SJCRH30 (cell line): Measurements from ENCODE around the gene C13orf46. TPM values are rescaled to one million over a fixed set of nuclear protein-coding genes. Genes with fewer than 3 reads are reported as not detected.

ENCODE experiments used
- DNase-seq, 2 experiments: peaks; one replicate each; pipeline ENCODE4 v3.0.0-alpha.2; 2015 to 2020
- H3K27ac ChIP-seq: fragments of 250-450 bp; sonication (Bioruptor Pico); 2 replicates; pipeline ENCODE4 v1.5.1; 2020; ENCODE audit warnings: mild to moderate bottlenecking, moderate library complexity
- H3K27me3 ChIP-seq: fragments of 250-450 bp; sonication (Bioruptor Pico); 2 replicates; pipeline ENCODE4 v1.5.1; 2020; ENCODE audit warnings: mild to moderate bottlenecking, moderate library complexity
- H3K36me3 ChIP-seq: fragments of 250-450 bp; sonication (Bioruptor Pico); 2 replicates; pipeline ENCODE4 v1.5.1; 2020; ENCODE audit warnings: mild to moderate bottlenecking, moderate library complexity
- H3K4me1 ChIP-seq: fragments of 250-450 bp; sonication (Bioruptor Pico); 2 replicates; pipeline ENCODE4 v1.5.1; 2020; ENCODE audit warnings: mild to moderate bottlenecking, moderate library complexity
- H3K4me3 ChIP-seq: fragments of 250-450 bp; sonication (Bioruptor Pico); 2 replicates; pipeline ENCODE4 v1.5.1; 2020; ENCODE audit warnings: mild to moderate bottlenecking, moderate library complexity
- H3K9me3 ChIP-seq: fragments of 250-450 bp; sonication (Bioruptor Pico); replicated peaks from 2 replicates; pipeline ENCODE4 v1.5.1; 2020; ENCODE audit warnings: mild to moderate bottlenecking, moderate library complexity
- total RNA-seq: library from RNA; depleted of rRNA; stranded (reverse); fragments of >200 nt; shearing (Covaris generic); gene quantifications from 2 replicates; pipeline ENCODE4 v1.2.3, GENCODE V29; 2014

C13orf46 gene
- total RNA-seq, 1 experiment from 2014 or later, result 0.04 TPM

- DNase-seq, result peak; percentile 80 to 86
- H3K4me3 ChIP-seq, result 0 out of 2 replicates have a peak overlapping the region, but pooled peaks have one; percentile 11
- H3K27me3 ChIP-seq, result no peaks in the 10 kb centered on the region
- peaks cover 5% of the 10 kb centered on the region; the same call in 1 of the 2 replicates for H3K4me1 ChIP-seq
- no peak overlapping the region for H3K27ac ChIP-seq
- no peaks in the 10 kb centered on the region for H3K9me3 ChIP-seq
- H3K36me3 ChIP-seq, result no peaks in the 10 kb centered on the region
These were observed 22.5 kb downstream of the C13orf46 start for GRCh38 chr13:113951246-113951999.

- no peak for DNase-seq
- Histone ChIP-seq H3K4me1 (peaks cover 5% of the 10 kb centered on the region; the same call in 1 of the 2 replicates), H3K36me3 (no peaks in the 10 kb centered on the region), H3K27ac (no peak overlapping the region), H3K27me3 (no peaks in the 10 kb centered on the region), H3K9me3 (no peaks in the 10 kb centered on the region), H3K4me3 (no peak overlapping the region)
These were observed 23.2 kb downstream of the C13orf46 start for GRCh38 chr13:113950451-113951245.

- Histone ChIP-seq H3K4me3 (no peak overlapping the region), H3K4me1 (peaks cover 5% of the 10 kb centered on the region; the same call in 1 of the 2 replicates), H3K27ac (no peak overlapping the region), H3K9me3 (no peaks in the 10 kb centered on the region), H3K36me3 (no peaks in the 10 kb centered on the region), H3K27me3 (no peaks in the 10 kb centered on the region)
- no peak for DNase-seq
These were observed 24.3 kb downstream of the C13orf46 start for GRCh38 chr13:113949546-113949945.

- no peaks in the 10 kb centered on the region for H3K36me3 ChIP-seq
- H3K27ac ChIP-seq, result no peak overlapping the region
- H3K9me3 ChIP-seq, result no peaks in the 10 kb centered on the region
- no peak overlapping the region for H3K4me3 ChIP-seq
- H3K27me3 ChIP-seq, result no peaks in the 10 kb centered on the region
- H3K4me1 ChIP-seq, result peaks cover 5% of the 10 kb centered on the region; the same call in 1 of the 2 replicates
- no peak for DNase-seq
These were observed 25.7 kb downstream of the C13orf46 start for GRCh38 chr13:113948034-113948742.

GRCh38 chr13:113947311-113948033 is 26.4 kb downstream of the C13orf46 start:
- no peak overlapping the region for H3K27ac ChIP-seq
- H3K4me1 ChIP-seq, result peaks cover 5% of the 10 kb centered on the region; the same call in 1 of the 2 replicates
- no peak for DNase-seq
- H3K9me3 ChIP-seq, result no peaks in the 10 kb centered on the region
- no peaks in the 10 kb centered on the region for H3K27me3 ChIP-seq
- no peaks in the 10 kb centered on the region for H3K36me3 ChIP-seq
- no peak overlapping the region for H3K4me3 ChIP-seq

GRCh38 chr13:113946409-113947181 is 27.3 kb downstream of the C13orf46 start:
- DNase-seq, result no peak

GRCh38 chr13:113945857-113946408 is 27.9 kb downstream of the C13orf46 start:
- Histone ChIP-seq H3K4me1 (peaks cover 4% of the 10 kb centered on the region; the same call in 1 of the 2 replicates), H3K27ac (no peak overlapping the region), H3K4me3 (no peak overlapping the region), H3K9me3 (no peaks in the 10 kb centered on the region), H3K27me3 (no peaks in the 10 kb centered on the region), H3K36me3 (no peaks in the 10 kb centered on the region)
- DNase-seq, result no peak

More at GRCh38 chr13:113946409-113947181, 27.3 kb downstream of the C13orf46 start:
- no peaks in the 10 kb centered on the region for H3K9me3 ChIP-seq
- H3K27me3 ChIP-seq, result no peaks in the 10 kb centered on the region
- H3K4me3 ChIP-seq, result no peak overlapping the region
- H3K27ac ChIP-seq, result no peak overlapping the region
- H3K36me3 ChIP-seq, result no peaks in the 10 kb centered on the region
- H3K4me1 ChIP-seq, result peaks cover 5% of the 10 kb centered on the region; the same call in 1 of the 2 replicates

- H3K4me3 ChIP-seq, result no peak overlapping the region
- H3K36me3 ChIP-seq, result no peaks in the 10 kb centered on the region
- H3K4me1 ChIP-seq, result no peaks in the 10 kb centered on the region
- peaks cover 2% of the 10 kb centered on the region; the same call in 1 of the 2 replicates for H3K27me3 ChIP-seq
- DNase-seq, result no peak
- H3K9me3 ChIP-seq, result no peaks in the 10 kb centered on the region
- no peak overlapping the region for H3K27ac ChIP-seq
These were observed 29.9 kb downstream of the C13orf46 start for GRCh38 chr13:113943821-113944565.

- Histone ChIP-seq H3K9me3 (no peaks in the 10 kb centered on the region), H3K4me3 (no peak overlapping the region)
- DNase-seq, result no peak
These were observed 31.2 kb downstream of the C13orf46 start for GRCh38 chr13:113942591-113943103.

GRCh38 chr13:113941571-113942191 is 32.2 kb downstream of the C13orf46 start:
- Histone ChIP-seq H3K9me3 (no peaks in the 10 kb centered on the region), H3K4me3 (no peak overlapping the region), H3K4me1 (peaks cover 4% of the 10 kb centered on the region; the same call in 1 of the 2 replicates), H3K36me3 (no peaks in the 10 kb centered on the region), H3K27me3 (peaks cover 5% of the 10 kb centered on the region), H3K27ac (no peak overlapping the region)
- DNase-seq, result no peak

More at GRCh38 chr13:113942591-113943103, 31.2 kb downstream of the C13orf46 start:
- no peaks in the 10 kb centered on the region for H3K36me3 ChIP-seq
- no peak overlapping the region for H3K27ac ChIP-seq
- peaks cover 4% of the 10 kb centered on the region; the same call in 1 of the 2 replicates for H3K4me1 ChIP-seq
- H3K27me3 ChIP-seq, result peaks cover 5% of the 10 kb centered on the region

GRCh38 chr13:113939944-113940297 is 34.0 kb downstream of the C13orf46 start:
- Histone ChIP-seq H3K9me3 (no peaks in the 10 kb centered on the region), H3K4me1 (peaks cover 12% of the 10 kb centered on the region; the same call in 1 of the 2 replicates), H3K27ac (no peak overlapping the region), H3K27me3 (peaks cover 5% of the 10 kb centered on the region), H3K4me3 (no peak overlapping the region), H3K36me3 (no peaks in the 10 kb centered on the region)
- no peak for DNase-seq
